Testis (tissue), 2 donors: Measurements from ENCODE around the gene SECTM1.

ENCODE experiments used
- CTCF ChIP-seq, 3 experiments: fragments of 450-650 bp in 2 of 3; fragments of 200-600 bp in 1 of 3; sonication (generic) in 1 of 3; IDR thresholded peaks; one replicate each; pipeline ENCODE4 v1.5.1; 2016 to 2019; ENCODE audit warnings: antibody characterized with exemption in 3 of 3, mild to moderate bottlenecking in 2 of 3, moderate library complexity in 1 of 3
- POLR2A ChIP-seq: fragments of 450-650 bp; IDR thresholded peaks from one replicate; pipeline ENCODE4 v1.6.1; 2017; ENCODE audit warnings: antibody characterized with exemption, mild to moderate bottlenecking, moderate library complexity

GRCh38 chr17:82300228-82300627 is 33.3 kb downstream of the SECTM1 start:
- TF ChIP-seq CTCF (IDR thresholded peaks at IDR 0.05), result no peak
- no peak for TF ChIP-seq POLR2A
